GM18499 (cell line): Measurements from ENCODE around the gene SIDT1.

Experiments
- ATAC-seq: cut with Tn5 transposase; IDR thresholded peaks from one replicate; pipeline ENCODE4 v1.9.1; 2021; ENCODE audit warnings: moderate number of reproducible peaks; ENCODE audit not compliant: insufficient read depth, unreplicated experiment

Gene SIDT1

GRCh38 chr3:113589971-113590370, 57.6 kb downstream of the SIDT1 start:
- no peak for ATAC-seq

DNA sequence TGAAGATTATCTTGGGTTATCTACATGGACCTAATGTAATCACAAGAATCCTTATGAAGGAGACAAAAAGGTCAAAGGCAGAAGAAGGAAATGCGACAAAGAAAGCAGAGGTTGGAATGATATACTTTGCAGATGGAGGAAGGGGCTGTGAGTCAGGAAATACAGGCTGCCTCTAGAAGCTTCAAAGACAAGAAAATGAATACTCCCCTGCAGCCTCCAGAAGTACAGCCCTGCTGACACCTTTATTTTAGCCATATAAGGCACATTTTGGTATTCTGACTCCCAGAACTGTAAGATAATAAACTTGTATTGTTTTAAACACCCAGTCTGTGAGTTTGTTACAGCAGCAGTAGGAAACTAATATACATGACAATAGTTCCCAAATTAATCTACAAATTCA, 58.6 kb downstream of the SIDT1 start:
- ATAC-seq: no peak

DNA sequence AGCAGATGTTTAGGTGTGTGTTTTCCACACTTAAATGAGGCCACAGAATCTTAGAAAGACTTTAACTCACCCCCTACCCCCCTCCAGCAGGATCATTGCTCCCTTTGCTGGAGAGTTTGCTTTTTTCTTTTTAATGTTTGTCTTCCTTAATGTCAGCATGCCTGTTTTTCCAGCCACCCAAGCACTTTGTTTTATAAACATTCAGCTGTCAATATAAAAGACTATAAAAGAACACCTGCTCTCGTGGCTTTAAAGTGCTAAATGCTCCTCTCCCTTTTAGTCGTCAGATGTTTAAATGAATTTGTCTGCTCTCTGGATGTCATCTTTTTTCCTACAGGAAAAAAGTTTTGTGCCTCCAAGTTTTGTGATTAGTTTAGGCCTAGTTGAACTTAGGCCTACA, 61.7 kb downstream of the SIDT1 start:
- no peak for ATAC-seq

DNA sequence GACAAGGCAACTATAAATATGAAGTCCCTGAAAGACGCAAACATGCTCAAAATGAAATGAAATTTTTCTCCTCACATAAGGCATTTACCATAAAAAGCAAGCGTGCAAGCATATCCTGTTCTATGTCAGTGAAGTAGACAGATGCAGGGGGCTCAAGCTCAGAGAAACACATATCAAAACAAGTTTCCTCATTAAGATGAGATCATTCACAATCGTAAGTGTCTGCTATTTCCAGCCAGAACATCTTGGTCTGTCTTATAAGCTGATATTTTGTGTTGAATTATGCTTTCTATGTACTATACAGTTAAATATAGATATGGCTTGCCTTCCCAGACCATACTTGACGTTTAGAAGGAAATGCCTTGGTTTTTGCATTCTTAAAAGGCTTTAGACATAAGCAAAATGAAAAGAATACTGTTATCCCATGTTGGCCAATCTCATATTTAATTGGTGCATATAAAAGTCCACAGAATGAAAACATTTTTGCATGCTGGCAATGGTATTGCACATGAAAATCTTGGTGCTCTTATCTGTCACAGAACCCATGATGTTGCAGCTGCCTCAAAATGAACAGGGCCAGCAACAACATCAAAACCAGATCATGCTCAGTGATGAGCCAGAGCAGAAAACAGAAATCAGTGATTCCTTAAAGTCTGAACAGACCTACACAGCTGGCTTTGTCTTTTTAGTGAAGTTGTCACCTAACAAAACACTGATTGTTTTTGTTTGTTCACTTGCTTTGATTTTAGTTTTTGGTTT, 65.4 kb downstream of the SIDT1 start:
- ATAC-seq: no peak

DNA sequence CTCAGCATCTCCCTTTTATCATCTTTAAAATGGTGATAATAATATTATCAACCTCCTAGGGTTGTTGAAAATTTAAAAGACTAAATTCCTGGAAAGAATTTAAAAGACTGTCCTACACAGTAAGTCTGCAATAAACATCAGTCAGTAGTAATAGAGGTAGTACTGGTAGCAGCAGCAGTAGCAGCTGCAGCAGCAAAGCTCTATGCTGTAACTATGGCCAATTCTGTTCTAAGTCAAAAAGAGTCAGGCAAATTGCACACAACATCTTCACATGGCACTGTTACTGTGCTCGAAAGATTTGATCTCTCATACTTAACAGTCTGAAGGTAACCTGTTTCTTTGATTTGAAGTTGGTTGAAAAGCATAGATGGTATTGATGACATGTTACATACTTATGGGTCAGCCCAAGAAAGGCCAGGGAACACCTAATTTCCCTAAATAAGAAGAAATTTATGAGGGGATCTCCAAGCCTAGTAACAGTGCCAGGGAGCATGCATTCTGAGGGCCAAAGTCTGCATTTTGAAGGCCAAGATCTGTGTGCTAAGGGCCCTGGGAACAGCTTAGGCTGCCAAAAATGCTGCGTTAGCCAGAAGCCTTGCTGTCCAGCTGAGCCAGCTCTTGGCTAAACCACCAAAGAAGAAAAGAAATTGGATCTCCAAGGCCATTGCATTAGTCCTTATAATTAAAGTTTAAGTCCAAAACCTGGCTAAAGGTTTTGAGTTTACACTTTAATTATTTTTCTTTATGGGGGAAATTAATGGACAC, 68.2 kb downstream of the SIDT1 start:
- ATAC-seq: no peak

- ATAC-seq: no peak
Observed at GRCh38 chr3:113601240-113601639, 68.9 kb downstream of the SIDT1 start.

DNA sequence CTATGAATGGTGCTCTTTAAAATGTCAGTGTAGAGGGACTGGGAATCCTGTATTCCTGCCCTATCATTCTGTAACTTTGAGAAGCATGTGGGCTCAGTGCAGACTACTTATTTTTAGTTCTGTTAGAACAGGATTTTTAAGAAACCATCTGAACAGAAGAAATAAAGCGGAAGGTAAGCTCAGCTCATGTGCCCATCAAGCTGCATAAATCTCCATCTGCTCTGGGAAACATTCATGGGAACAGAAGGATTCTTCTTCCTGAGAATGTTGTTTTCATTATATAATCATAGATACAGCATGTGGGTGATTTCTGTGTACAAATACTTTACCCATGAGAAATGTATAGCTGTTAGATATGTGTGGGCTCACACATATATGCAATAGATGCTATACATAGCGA, 69.9 kb downstream of the SIDT1 start:
- ATAC-seq: no peak

DNA sequence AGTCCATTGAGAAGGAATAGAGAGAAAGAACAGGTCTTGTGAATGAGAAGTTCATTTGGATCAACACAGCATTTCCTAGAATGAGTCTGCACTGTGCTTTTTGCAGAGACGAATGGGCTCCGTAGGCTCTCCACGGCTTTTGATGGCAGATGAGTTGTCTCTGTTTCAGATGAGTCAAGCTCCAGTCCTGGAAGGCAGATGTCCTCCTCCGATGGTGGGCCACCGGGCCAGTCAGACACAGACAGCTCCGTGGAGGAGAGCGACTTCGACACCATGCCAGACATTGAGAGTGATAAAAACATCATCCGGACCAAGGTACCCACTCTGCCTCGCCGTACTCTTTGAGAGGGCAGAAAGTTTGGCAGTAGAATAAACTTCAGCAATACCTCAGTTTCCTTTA, 70.5 kb downstream of the SIDT1 start:
- ATAC-seq: no peak

- peak; percentile 100 for ATAC-seq
Observed at GRCh38 chr3:113606539-113607218, 74.3 kb downstream of the SIDT1 start.

GRCh38 chr3:113607219-113607596, 74.9 kb downstream of the SIDT1 start:
- no peak for ATAC-seq

GRCh38 chr3:113614402-113614801, 82.0 kb downstream of the SIDT1 start:
- no peak for ATAC-seq

- no peak for ATAC-seq
Observed at GRCh38 chr3:113615976-113616375, 83.6 kb downstream of the SIDT1 start.

DNA sequence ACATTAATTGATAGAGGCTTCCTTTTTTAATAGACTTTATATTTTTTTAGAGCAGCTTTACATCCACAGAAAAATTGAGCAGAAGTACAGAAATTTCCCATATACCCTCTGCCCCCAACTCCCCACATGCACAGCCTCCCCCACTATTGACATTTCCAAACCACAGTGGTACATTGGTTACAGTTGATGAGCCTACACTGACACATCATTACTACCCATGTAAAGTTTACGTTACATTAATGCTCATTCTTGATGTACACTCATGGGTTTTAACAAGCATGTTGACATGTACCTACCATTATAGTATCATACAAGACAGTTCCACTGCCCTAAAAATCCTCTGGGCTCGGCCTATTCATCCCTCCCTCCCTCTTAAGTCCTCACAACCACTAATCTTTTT, 85.4 kb downstream of the SIDT1 start:
- ATAC-seq: no peak

- no peak for ATAC-seq
Observed at GRCh38 chr3:113620091-113620490, 87.7 kb downstream of the SIDT1 start.

DNA sequence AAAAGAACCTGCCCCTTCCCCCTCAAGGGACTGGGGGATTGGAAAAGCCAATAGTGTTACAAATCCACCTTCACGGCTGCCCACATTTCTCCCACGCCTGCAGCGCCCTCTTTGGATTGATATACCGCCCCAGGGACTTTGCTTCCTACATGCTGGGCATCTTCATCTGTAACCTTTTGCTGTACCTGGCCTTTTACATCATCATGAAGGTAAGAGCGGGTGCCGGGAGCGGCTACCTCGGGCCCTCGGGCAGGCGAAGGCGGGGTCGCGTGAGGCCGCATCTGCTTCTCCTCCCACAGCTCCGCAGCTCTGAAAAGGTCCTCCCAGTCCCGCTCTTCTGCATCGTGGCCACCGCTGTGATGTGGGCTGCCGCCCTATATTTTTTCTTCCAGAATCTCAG, 91.0 kb downstream of the SIDT1 start:
- ATAC-seq: no peak

DNA sequence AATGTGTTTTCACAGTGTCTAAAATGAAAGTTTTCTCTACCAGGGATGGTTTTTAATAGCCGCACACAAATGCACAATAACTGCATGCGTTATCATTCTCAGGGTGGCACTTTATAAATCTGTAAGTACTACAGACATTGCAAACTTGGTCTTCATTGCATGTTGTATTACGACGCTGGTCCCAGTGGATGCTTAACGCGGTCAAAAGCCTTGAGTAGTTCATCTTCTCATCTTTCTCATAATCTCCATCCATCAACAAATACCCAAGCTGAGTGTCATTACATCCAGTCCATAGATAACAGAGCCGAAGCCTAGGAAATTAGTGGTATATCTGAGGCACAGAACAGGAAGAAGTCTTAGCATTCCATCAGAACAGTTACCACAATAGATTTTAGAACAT, 91.5 kb downstream of the SIDT1 start:
- no peak for ATAC-seq

- no peak for ATAC-seq
Observed at GRCh38 chr3:113625834-113626233, 93.5 kb downstream of the SIDT1 start.

- no peak for ATAC-seq
Observed at GRCh38 chr3:113626503-113627371, 94.4 kb downstream of the SIDT1 start.

GRCh38 chr3:113628316-113628715, 96.0 kb downstream of the SIDT1 start:
- no peak for ATAC-seq

- ATAC-seq: no peak
Observed at GRCh38 chr3:113628788-113629187, 96.4 kb downstream of the SIDT1 start.
